ENCODE data around the gene AKR1B1.

- no peak for TF ChIP-seq CTCF (conservative IDR thresholded peaks at IDR 0.05; ENCODE audit: low read depth, low read length)
- TF ChIP-seq EZH2 (IDR thresholded peaks at IDR 0.05; ENCODE audit: low read length, unreplicated experiment) = no peak
- TF ChIP-seq EZH2phosphoT487 (IDR thresholded peaks at IDR 0.05; ENCODE audit: borderline replicate concordance, low read length) = no peak
These were observed at the start of gene AKR1B1 for GRCh38 chr7:134458806-134459698.
